NT2/D1 (cell line): ENCODE data around the gene CACFD1.

Experiments used
- YY1 ChIP-seq: IDR thresholded peaks from 2 replicates; pipeline ENCODE4 v1.6.1; 2011; ENCODE audit not compliant: insufficient read length, insufficient read depth
- ZNF274 ChIP-seq: IDR thresholded peaks from 2 replicates; pipeline ENCODE4 v1.6.1; 2011; ENCODE audit warnings: mild to moderate bottlenecking, low read depth, low read length

GRCh38 chr9:133467101-133467500 is 7.3 kb downstream of the CACFD1 start:
- TF ChIP-seq ZNF274 (no peak), YY1 (no peak)
